Measurements from ENCODE around the gene RAB22A. TPM values are rescaled to one million over a fixed set of nuclear protein-coding genes. Genes with fewer than 3 reads are reported as not detected.

The RAB22A gene, protein sequence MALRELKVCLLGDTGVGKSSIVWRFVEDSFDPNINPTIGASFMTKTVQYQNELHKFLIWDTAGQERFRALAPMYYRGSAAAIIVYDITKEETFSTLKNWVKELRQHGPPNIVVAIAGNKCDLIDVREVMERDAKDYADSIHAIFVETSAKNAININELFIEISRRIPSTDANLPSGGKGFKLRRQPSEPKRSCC
- total RNA-seq: 10 to 100 TPM; 16.3 to 16.4 TPM

DNA sequence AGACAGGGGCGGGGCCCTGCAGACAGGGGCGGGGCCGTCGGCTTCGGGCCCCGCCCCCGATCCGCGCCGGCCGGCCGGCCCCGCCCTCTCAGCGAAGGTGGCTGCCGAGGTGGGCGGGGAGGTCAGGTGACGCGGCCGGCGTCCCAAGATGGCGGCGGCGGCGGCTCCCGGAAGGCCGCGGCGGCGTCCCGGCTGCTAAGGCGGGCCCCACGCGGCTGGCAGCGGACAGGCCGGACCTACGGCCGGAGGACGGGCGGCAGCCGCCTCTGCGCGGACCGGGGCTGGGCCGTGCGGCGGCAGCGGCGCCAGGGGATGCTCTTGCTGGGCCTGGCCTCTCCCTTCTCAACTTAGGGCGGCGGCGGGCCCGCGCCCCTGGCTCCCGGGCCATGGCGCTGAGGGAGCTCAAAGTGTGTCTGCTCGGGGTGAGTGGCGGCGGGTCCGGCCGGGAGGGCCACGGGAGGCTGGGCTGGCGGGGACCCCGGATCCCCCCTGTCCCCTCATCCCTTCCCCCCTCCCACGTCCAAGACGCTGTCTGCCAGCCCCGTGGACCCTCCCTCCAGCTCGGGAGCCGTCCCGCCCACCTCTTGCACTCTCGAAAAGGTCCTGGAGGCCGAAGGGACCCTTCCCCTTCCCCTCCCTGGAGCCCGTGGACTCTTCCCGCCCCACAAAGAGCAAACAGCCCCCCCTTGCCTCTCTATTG, at the start of gene RAB22A:
TSS of gene RAB22A (plus strand) at position 125 of the 700 bp plus-strand sequence. CDS start at position 387, 262 bp downstream.

DNA sequence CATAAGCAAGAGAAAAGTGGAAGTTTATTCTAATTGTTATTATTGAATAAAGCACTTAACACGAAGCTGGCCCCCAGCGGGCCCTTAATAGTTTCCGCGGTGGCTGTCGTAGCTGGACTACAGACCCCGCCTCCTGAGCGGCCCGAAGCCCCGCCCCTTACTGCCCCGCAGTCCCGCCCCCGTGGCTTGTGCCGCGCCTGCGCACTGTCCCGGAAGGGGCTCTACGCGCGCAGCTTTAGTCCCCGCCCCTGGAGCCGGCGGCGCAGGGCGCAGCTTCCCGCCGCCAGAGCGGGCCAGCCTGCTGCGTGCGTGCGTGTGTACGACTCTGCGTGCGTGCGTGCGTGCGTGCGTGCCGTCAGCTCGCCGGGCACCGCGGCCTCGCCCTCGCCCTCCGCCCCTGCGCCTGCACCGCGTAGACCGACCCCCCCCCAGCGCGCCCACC, 79.4 kb downstream of the RAB22A start, which contains the start of gene VAPB:
TSS of gene VAPB (plus strand) at position 348 of the 442 bp plus-strand sequence. CDS start 231 bp downstream, outside the sequence.

Other genes with a start within 250 kb of the RAB22A start
- not detected for gene ANKRD60, start 81.1 kb upstream of the RAB22A start, total RNA-seq
- 10 to 100 TPM; 27.4 to 30.6 TPM for gene VAPB, start 79.5 kb downstream of the RAB22A start, total RNA-seq
- gene APCDD1L, start 205.7 kb downstream of the RAB22A start, total RNA-seq: not detected